Keratinocyte (primary cell): ENCODE results near the gene QRICH1.

Experiments
- EZH2 ChIP-seq: IDR thresholded peaks from one replicate; pipeline ENCODE4 v1.6.1; 2012; ENCODE audit warnings: inconsistent platforms, mild to moderate bottlenecking, low read length, moderate library complexity
- TF ChIP-seq, protein P1 (sequence below), 3 experiments: IDR thresholded peaks in 1 of 3; conservative IDR thresholded peaks in 1 of 3; optimal IDR thresholded peaks in 1 of 3; 2 replicates in 2 of 3; 3 replicates in 1 of 3; pipeline versions ENCODE3 to v1.5.1; 2011; ENCODE audit warnings: low read length in 3 of 3, mild to moderate bottlenecking in 3 of 3, moderate library complexity in 2 of 3, control low read depth in 1 of 3, inconsistent platforms in 1 of 3; ENCODE audit not compliant: insufficient read depth in 2 of 3; ENCODE audit errors: extremely low read depth in 1 of 3

DNA sequence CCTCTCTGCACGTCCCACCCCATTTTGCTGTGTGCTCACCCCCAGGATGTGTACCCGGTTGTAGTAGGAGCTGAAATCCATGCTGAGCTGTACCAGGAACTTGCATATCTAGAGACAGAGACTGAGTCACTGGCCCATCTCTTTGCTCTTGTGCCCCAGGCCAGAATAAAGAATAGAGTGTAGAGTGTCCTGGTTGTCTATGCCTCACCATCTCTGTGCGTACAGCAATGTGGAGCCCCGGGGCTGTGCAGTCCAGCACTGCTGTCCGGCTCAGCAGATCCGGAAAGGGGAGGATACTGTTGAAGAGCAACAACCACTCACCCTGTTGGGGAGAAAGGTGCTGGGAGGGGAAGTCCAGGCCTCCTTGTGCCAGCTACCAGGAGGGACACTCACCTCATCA, 78.1 kb downstream of the QRICH1 start:
- TF ChIP-seq, protein P1, sequence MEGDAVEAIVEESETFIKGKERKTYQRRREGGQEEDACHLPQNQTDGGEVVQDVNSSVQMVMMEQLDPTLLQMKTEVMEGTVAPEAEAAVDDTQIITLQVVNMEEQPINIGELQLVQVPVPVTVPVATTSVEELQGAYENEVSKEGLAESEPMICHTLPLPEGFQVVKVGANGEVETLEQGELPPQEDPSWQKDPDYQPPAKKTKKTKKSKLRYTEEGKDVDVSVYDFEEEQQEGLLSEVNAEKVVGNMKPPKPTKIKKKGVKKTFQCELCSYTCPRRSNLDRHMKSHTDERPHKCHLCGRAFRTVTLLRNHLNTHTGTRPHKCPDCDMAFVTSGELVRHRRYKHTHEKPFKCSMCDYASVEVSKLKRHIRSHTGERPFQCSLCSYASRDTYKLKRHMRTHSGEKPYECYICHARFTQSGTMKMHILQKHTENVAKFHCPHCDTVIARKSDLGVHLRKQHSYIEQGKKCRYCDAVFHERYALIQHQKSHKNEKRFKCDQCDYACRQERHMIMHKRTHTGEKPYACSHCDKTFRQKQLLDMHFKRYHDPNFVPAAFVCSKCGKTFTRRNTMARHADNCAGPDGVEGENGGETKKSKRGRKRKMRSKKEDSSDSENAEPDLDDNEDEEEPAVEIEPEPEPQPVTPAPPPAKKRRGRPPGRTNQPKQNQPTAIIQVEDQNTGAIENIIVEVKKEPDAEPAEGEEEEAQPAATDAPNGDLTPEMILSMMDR (optimal IDR thresholded peaks at IDR 0.05 in 1 of 3, IDR thresholded peaks at IDR 0.05 in 1 of 3, conservative IDR thresholded peaks at IDR 0.05 in 1 of 3; ENCODE audit: extremely low read depth in 1 of 3, insufficient read depth in 2 of 3, low read length in 3 of 3): no peak
- no peak for TF ChIP-seq EZH2
